Measurements from ENCODE around the gene PPP1R13B.
"Not testable (repeated sequence)": the region's sequence is repeated elsewhere in the genome, so short reads cannot be mapped to it uniquely, and the experiment has no call there.

Gene PPP1R13B

GRCh38 chr14:103828315-103828967 is 18.9 kb downstream of the PPP1R13B start:
- no peak for DNase-seq

GRCh38 chr14:103825101-103825500 is 22.3 kb downstream of the PPP1R13B start:
- no peak for DNase-seq

GRCh38 chr14:103820908-103821307 is 26.5 kb downstream of the PPP1R13B start:
- no peak for DNase-seq

- DNase-seq, result no peak
These were observed 27.0 kb downstream of the PPP1R13B start for GRCh38 chr14:103820382-103820781.

GRCh38 chr14:103819503-103820307 is 27.7 kb downstream of the PPP1R13B start:
- no peak for DNase-seq

- no peak for DNase-seq
These were observed 28.5 kb downstream of the PPP1R13B start for GRCh38 chr14:103818870-103819269.

- DNase-seq, result no peak
These were observed 29.0 kb downstream of the PPP1R13B start for GRCh38 chr14:103818422-103818821.

GRCh38 chr14:103817595-103817994 is 29.8 kb downstream of the PPP1R13B start:
- no peak for DNase-seq

GRCh38 chr14:103816991-103817390 is 30.4 kb downstream of the PPP1R13B start:
- DNase-seq, result no peak

- no peak for DNase-seq
These were observed 32.1 kb downstream of the PPP1R13B start for GRCh38 chr14:103815253-103815652.

GRCh38 chr14:103811189-103811588 is 36.2 kb downstream of the PPP1R13B start:
- no peak for DNase-seq

- no peak for DNase-seq
These were observed 38.9 kb downstream of the PPP1R13B start for GRCh38 chr14:103808403-103809001.

GRCh38 chr14:103806805-103807204 is 40.6 kb downstream of the PPP1R13B start:
- no peak for DNase-seq

- DNase-seq, result no peak
These were observed 41.7 kb downstream of the PPP1R13B start for GRCh38 chr14:103805708-103806107.

GRCh38 chr14:103803661-103804060 is 43.7 kb downstream of the PPP1R13B start:
- DNase-seq, result no peak

GRCh38 chr14:103802356-103802755 is 45.0 kb downstream of the PPP1R13B start:
- DNase-seq, result no peak

GRCh38 chr14:103801459-103801858 is 45.9 kb downstream of the PPP1R13B start:
- no peak for DNase-seq

GRCh38 chr14:103793192-103793591 is 54.2 kb downstream of the PPP1R13B start:
- not testable (repeated sequence) for DNase-seq

GRCh38 chr14:103788086-103788485 is 59.3 kb downstream of the PPP1R13B start:
- no peak for DNase-seq

- DNase-seq, result no peak
These were observed 65.0 kb downstream of the PPP1R13B start for GRCh38 chr14:103782376-103782775.

- not testable (repeated sequence) for DNase-seq
These were observed 71.1 kb downstream of the PPP1R13B start for GRCh38 chr14:103776319-103776718.

- DNase-seq, result no peak
These were observed 71.9 kb downstream of the PPP1R13B start for GRCh38 chr14:103775506-103775905.

GRCh38 chr14:103773521-103773920 is 73.9 kb downstream of the PPP1R13B start:
- no peak for DNase-seq

Measured in cortex of kidney (tissue), 1 donor.